Keratinocyte (primary cell): Measurements from ENCODE around the gene MYL12B.

Experiments used
- CTCF ChIP-seq, 3 experiments: IDR thresholded peaks in 1 of 3; conservative IDR thresholded peaks in 1 of 3; optimal IDR thresholded peaks in 1 of 3; 2 replicates in 2 of 3; 3 replicates in 1 of 3; pipeline versions ENCODE3 to v1.5.1; 2011; ENCODE audit warnings: low read length in 3 of 3, mild to moderate bottlenecking in 3 of 3, moderate library complexity in 2 of 3, control low read depth in 1 of 3, inconsistent platforms in 1 of 3; ENCODE audit not compliant: insufficient read depth in 2 of 3; ENCODE audit errors: extremely low read depth in 1 of 3
- EZH2 ChIP-seq: IDR thresholded peaks from one replicate; pipeline ENCODE4 v1.6.1; 2012; ENCODE audit warnings: inconsistent platforms, mild to moderate bottlenecking, low read length, moderate library complexity

- TF ChIP-seq CTCF (optimal IDR thresholded peaks at IDR 0.05 in 1 of 3, IDR thresholded peaks at IDR 0.05 in 1 of 3, conservative IDR thresholded peaks at IDR 0.05 in 1 of 3; ENCODE audit: extremely low read depth in 1 of 3, insufficient read depth in 2 of 3, low read length in 3 of 3) (no peak), EZH2 (no peak)
Measured at GRCh38 chr18:3247240-3248061, 14.5 kb upstream of the MYL12B start, which contains the start of gene MYL12A.
